IMR-90 (cell line): ENCODE measurements around the gene CD2. TPM values are rescaled to one million over a fixed set of nuclear protein-coding genes. Genes with fewer than 3 reads are reported as not detected.

Source experiments
- ATAC-seq: fragments of 200-7000 bp; cut with Tn5 transposase; 2 replicates; pipeline ENCODE4 v1.9.1; 2020; ENCODE audit warnings: low read depth, mild to moderate bottlenecking, moderate library complexity
- BruUV-seq: library from RNA; stranded (reverse); fragments of 400-500 nt; replicated peaks from 2 replicates; lab custom pipeline; 2021; lab: Mats Ljungman, UMichigan
- CTCF ChIA-PET: fragments of 300-600 bp; formaldehyde crosslinking; extraction: SDS; loops from one replicate; lab custom pipeline; 2021; ENCODE audit warnings: antibody characterized with exemption; lab: Yijun Ruan, JAX
- POLR2A ChIA-PET: fragments of 300-600 bp; sonication (Branson Sonifier 250); formaldehyde crosslinking; loops from one replicate; lab custom pipeline; 2022; ENCODE audit warnings: antibody characterized with exemption; ENCODE audit not compliant: unreplicated experiment; lab: Charles Lee
- DNase-seq: peaks from one replicate; pipeline ENCODE4 v3.0.0; 2013
- H2AFZ ChIP-seq: replicated peaks from 2 replicates; pipeline ENCODE3; 2013; ENCODE audit warnings: low read length, mild to moderate bottlenecking; ENCODE audit not compliant: poor library complexity
- H2AK5ac ChIP-seq: 2 replicates; pipeline ENCODE4 v1.6.1; 2013; ENCODE audit warnings: low read depth, low read length, inconsistent platforms
- H2AK9ac ChIP-seq: replicated peaks from 2 replicates; pipeline ENCODE3; 2013; ENCODE audit warnings: mild to moderate bottlenecking, low read depth, low read length, moderate library complexity; ENCODE audit not compliant: poor library complexity
- H2BK120ac ChIP-seq: 2 replicates; pipeline ENCODE4 v1.6.1; 2013; ENCODE audit warnings: low read depth, low read length, inconsistent platforms
- H2BK15ac ChIP-seq: 3 replicates; pipeline ENCODE4 v1.6.1; 2013; ENCODE audit warnings: low read depth, low read length, inconsistent platforms
- H2BK20ac ChIP-seq: 2 replicates; pipeline ENCODE4 v1.6.1; 2013; ENCODE audit warnings: low read depth, mild to moderate bottlenecking, inconsistent platforms, low read length, moderate library complexity
- H2BK5ac ChIP-seq: 2 replicates; pipeline ENCODE4 v1.6.1; 2013; ENCODE audit warnings: mild to moderate bottlenecking, low read depth, low read length, inconsistent platforms; ENCODE audit not compliant: poor library complexity, severe bottlenecking
- H3K14ac ChIP-seq: replicated peaks from 2 replicates; pipeline ENCODE4 v1.6.1; 2013; ENCODE audit warnings: low read depth, low read length, inconsistent platforms
- H3K18ac ChIP-seq: 2 replicates; pipeline ENCODE4 v1.6.1; 2013; ENCODE audit warnings: low read depth, low read length, control low read depth
- H3K23ac ChIP-seq: 2 replicates; pipeline ENCODE4 v1.6.1; 2013; ENCODE audit warnings: low read depth, low read length, inconsistent platforms
- H3K27ac ChIP-seq: 2 replicates; pipeline ENCODE4 v1.5.1; 2013; ENCODE audit warnings: mild to moderate bottlenecking, control low read depth, low read length; ENCODE audit not compliant: insufficient read depth
- H3K27me3 ChIP-seq: 2 replicates; pipeline ENCODE4 v1.6.1; 2013; ENCODE audit warnings: low read length; ENCODE audit not compliant: control insufficient read depth, insufficient read depth
- H3K36me3 ChIP-seq: 2 replicates; pipeline ENCODE4 v1.6.1; 2013; ENCODE audit warnings: low read length, mixed read lengths; ENCODE audit not compliant: control insufficient read depth, insufficient read depth
- H3K4ac ChIP-seq: 2 replicates; pipeline ENCODE4 v1.6.1; 2013; ENCODE audit warnings: low read depth, low read length, inconsistent platforms
- H3K4me1 ChIP-seq: 2 replicates; pipeline ENCODE4 v1.6.1; 2013; ENCODE audit warnings: low read length, mixed read lengths; ENCODE audit not compliant: control insufficient read depth, insufficient read depth
- H3K4me2 ChIP-seq: 2 replicates; pipeline ENCODE4 v1.6.1; 2013; ENCODE audit warnings: low read depth, mild to moderate bottlenecking, control low read depth, low read length, moderate library complexity
- H3K4me3 ChIP-seq: 2 replicates; pipeline ENCODE4 v1.5.1; 2013; ENCODE audit warnings: low read depth, mild to moderate bottlenecking, control low read depth, low read length, moderate library complexity; ENCODE audit not compliant: insufficient read depth
- H3K56ac ChIP-seq: 2 replicates; pipeline ENCODE4 v1.6.1; 2013; ENCODE audit warnings: low read length, inconsistent platforms; ENCODE audit not compliant: insufficient read depth; ENCODE audit errors: extremely low read depth
- H3K79me1 ChIP-seq, 2 experiments: 2 replicates each; pipeline ENCODE4 v1.6.1; 2013; ENCODE audit warnings: low read length in 2 of 2, inconsistent platforms in 1 of 2, low read depth in 1 of 2
- H3K9ac ChIP-seq: 2 replicates; pipeline ENCODE4 v1.6.1; 2013; ENCODE audit warnings: low read depth, low read length, control low read depth
- H3K9me1 ChIP-seq: 2 replicates; pipeline ENCODE4 v1.6.1; 2013; ENCODE audit warnings: low read length, inconsistent platforms; ENCODE audit not compliant: insufficient read depth
- H3K9me3 ChIP-seq: 2 replicates; pipeline ENCODE4 v1.6.1; 2013; ENCODE audit warnings: low read length; ENCODE audit not compliant: control insufficient read depth, insufficient read depth
- H4K20me1 ChIP-seq: 2 replicates; pipeline ENCODE4 v1.6.1; 2013; ENCODE audit warnings: low read length, inconsistent platforms; ENCODE audit not compliant: insufficient read depth
- H4K5ac ChIP-seq: 2 replicates; pipeline ENCODE4 v1.6.1; 2013; ENCODE audit warnings: mild to moderate bottlenecking, low read depth, low read length, control low read depth
- H4K8ac ChIP-seq, 2 experiments: 2 replicates each; pipeline ENCODE4 v1.6.1; 2013; ENCODE audit warnings: low read depth in 2 of 2, low read length in 2 of 2, control low read depth in 1 of 2, inconsistent platforms in 1 of 2
- H4K91ac ChIP-seq: 2 replicates; pipeline ENCODE4 v1.6.1; 2013; ENCODE audit warnings: low read depth, low read length, inconsistent platforms; ENCODE audit not compliant: insufficient read depth
- BHLHE40 ChIP-seq: fragments of 150-350 bp; IDR thresholded peaks from 2 replicates; pipeline ENCODE4 v1.6.1; 2016; ENCODE audit warnings: mild to moderate bottlenecking, low read depth, low read length
- CEBPB ChIP-seq: IDR thresholded peaks from 2 replicates; pipeline ENCODE4 v1.6.1; 2012; ENCODE audit warnings: low read depth, low read length, improper control_type of control experiment
- CTCF ChIP-seq: conservative IDR thresholded peaks from 2 replicates; pipeline ENCODE4 v1.5.1; 2012; ENCODE audit warnings: mild to moderate bottlenecking, low read depth, low read length, improper control_type of control experiment
- FOS ChIP-seq: fragments of 150-350 bp; IDR thresholded peaks from 2 replicates; pipeline ENCODE4 v1.6.1; 2016; ENCODE audit warnings: low read depth, low read length
- MAFK ChIP-seq: IDR thresholded peaks from 2 replicates; pipeline ENCODE4 v1.6.1; 2012; ENCODE audit warnings: low read depth, low read length, improper control_type of control experiment
- MAZ ChIP-seq: IDR thresholded peaks from 2 replicates; pipeline ENCODE4 v1.6.1; 2012; ENCODE audit warnings: low read depth, mild to moderate bottlenecking, low read length, improper control_type of control experiment, moderate library complexity, borderline replicate concordance
- MXI1 ChIP-seq: IDR thresholded peaks from 2 replicates; pipeline ENCODE4 v1.6.1; 2012; ENCODE audit warnings: low read depth, mild to moderate bottlenecking, low read length, moderate library complexity, borderline replicate concordance
- NFE2L2 ChIP-seq: fragments of 150-350 bp; IDR thresholded peaks from 2 replicates; pipeline ENCODE4 v1.6.1; 2016; ENCODE audit warnings: low read depth, mild to moderate bottlenecking, low read length
- POLR2A ChIP-seq: IDR thresholded peaks from 2 replicates; pipeline ENCODE4 v1.6.1; 2012; ENCODE audit warnings: mild to moderate bottlenecking, low read depth, low read length
- RAD21 ChIP-seq: IDR thresholded peaks from 2 replicates; pipeline ENCODE4 v1.6.1; 2012; ENCODE audit warnings: low read length, improper control_type of control experiment
- RCOR1 ChIP-seq: IDR thresholded peaks from 2 replicates; pipeline ENCODE4 v1.6.1; 2012; ENCODE audit warnings: mild to moderate bottlenecking, low read length, improper control_type of control experiment; ENCODE audit not compliant: insufficient replicate concordance
- RFX5 ChIP-seq: IDR thresholded peaks from 2 replicates; pipeline ENCODE4 v1.8.0; 2012; ENCODE audit warnings: low read depth, mild to moderate bottlenecking, low read length, moderate library complexity
- SMC3 ChIP-seq: fragments of 150-350 bp; IDR thresholded peaks from 2 replicates; pipeline ENCODE4 v1.6.1; 2016; ENCODE audit warnings: low read depth, mild to moderate bottlenecking, antibody characterized with exemption, low read length, moderate library complexity
- USF2 ChIP-seq: fragments of 150-350 bp; IDR thresholded peaks from 2 replicates; pipeline ENCODE4 v1.6.1; 2017; ENCODE audit warnings: mild to moderate bottlenecking, antibody characterized with exemption, low read length, low read depth
- WGBS, 2 experiments: methylation state at CpG; one replicate each; pipeline versions ENCODE4 v1.1.5 to v1.1.7; 2013; ENCODE audit warnings: missing lambda C conversion rate in 2 of 2; ENCODE audit not compliant: insufficient read length in 1 of 2; ENCODE audit errors: extremely low coverage in 2 of 2; 5-methylcytosine and 5-hydroxymethylcytosine counted together
- dilution Hi-C: fragments of 300-500 bp; cut with HindIII; formaldehyde crosslinking; loops from one replicate; pipeline ENCODE4 v1.14.3; 2018; ENCODE audit warnings: low sequenced_read_pairs; ENCODE audit not compliant: unreplicated experiment
- in situ Hi-C: fragments of 300-500 bp; cut with MboI; formaldehyde crosslinking; loops from 3 replicates; pipeline ENCODE4 v1.14.3; 2019; ENCODE audit warnings: low sequenced_read_pairs, inconsistent platforms, mixed read lengths
- intact Hi-C: fragments of 100-400 bp; cut with micrococcal nuclease; formaldehyde crosslinking; loops from 2 replicates; pipeline ENCODE4 v1.10.0; 2022
- polyA plus RNA-seq, 3 experiments: library from polyadenylated mRNA; depleted of rRNA; stranded (reverse); fragments of >200 nt; gene quantifications; 2 replicates each; pipeline ENCODE4 v1.2.3, GENCODE V29; 2012; ENCODE audit warnings: low replicate concordance in 1 of 3
- total RNA-seq: library from RNA; depleted of rRNA; stranded (reverse); fragments of >200 nt; gene quantifications from 2 replicates; pipeline ENCODE4 v1.2.3, GENCODE V29; 2012
- TF ChIP-seq, protein P1 (sequence below): fragments of 150-350 bp; IDR thresholded peaks from 2 replicates; pipeline ENCODE4 v1.6.1; 2016; ENCODE audit warnings: low read depth, mild to moderate bottlenecking, low read length, moderate library complexity, borderline replicate concordance

The CD2 gene
- total and polyA plus RNA-seq, 2 of the 4 experiments (the other 2 are of a cell fraction), result not detected

GRCh38 chr1:116733476-116734365 lies 20.5 kb upstream of the CD2 start:
- dilution Hi-C loops (no loop called here), in situ Hi-C loops (loop anchor here (5.0 to 25.0 kb wide), 2 partner anchors 319 to 554 kb away; no protein-coding TSS in a partner anchor), intact Hi-C loops (no loop called here)
- Histone ChIP-seq H2AK5ac (no peak overlapping the region), H4K91ac (no peak overlapping the region), H2BK20ac (no peak overlapping the region), H2AFZ (no peak overlapping the region), H2AK9ac (no peak overlapping the region), H3K9me3 (no peaks in the 10 kb centered on the region), H3K4ac (no peak overlapping the region), H2BK15ac (no peak overlapping the region), H3K4me2 (no peak overlapping the region), H4K8ac (no peak overlapping the region), H3K79me1 (no peaks in the 10 kb centered on the region), H2BK5ac (no peak overlapping the region), H3K56ac (no peak overlapping the region), H3K9me1 (no peaks in the 10 kb centered on the region), H3K36me3 (no peaks in the 10 kb centered on the region), H3K27me3 (no peaks in the 10 kb centered on the region), H3K4me3 (no peak overlapping the region), H3K27ac (no peak overlapping the region), H4K5ac (no peak overlapping the region), H2BK120ac (no peak overlapping the region), H3K4me1 (no peaks in the 10 kb centered on the region), H3K14ac (no peak overlapping the region), H3K9ac (no peak overlapping the region), H3K23ac (no peak overlapping the region), H4K20me1 (no peaks in the 10 kb centered on the region), H3K18ac (no peak overlapping the region)
- POLR2A ChIA-PET, result no interaction called here
- no CpG with 5 or more reads among the region's 5 CpGs for WGBS, 2 experiments
- ATAC-seq, result no peak
- DNase-seq, result no peak
- BruUV-seq, result no TSS peak
- CTCF ChIA-PET, result no interaction called here
- TF ChIP-seq USF2 (no peak), MAZ (no peak), MXI1 (no peak), NFE2L2 (no peak), RFX5 (no peak), RAD21 (no peak), POLR2A (no peak), BHLHE40 (no peak), MAFK (no peak), RCOR1 (no peak), CEBPB (no peak), FOS (no peak), SMC3 (no peak), CTCF (no peak)
- TF ChIP-seq, protein P1, sequence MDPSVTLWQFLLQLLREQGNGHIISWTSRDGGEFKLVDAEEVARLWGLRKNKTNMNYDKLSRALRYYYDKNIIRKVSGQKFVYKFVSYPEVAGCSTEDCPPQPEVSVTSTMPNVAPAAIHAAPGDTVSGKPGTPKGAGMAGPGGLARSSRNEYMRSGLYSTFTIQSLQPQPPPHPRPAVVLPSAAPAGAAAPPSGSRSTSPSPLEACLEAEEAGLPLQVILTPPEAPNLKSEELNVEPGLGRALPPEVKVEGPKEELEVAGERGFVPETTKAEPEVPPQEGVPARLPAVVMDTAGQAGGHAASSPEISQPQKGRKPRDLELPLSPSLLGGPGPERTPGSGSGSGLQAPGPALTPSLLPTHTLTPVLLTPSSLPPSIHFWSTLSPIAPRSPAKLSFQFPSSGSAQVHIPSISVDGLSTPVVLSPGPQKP, result no peak
